ENCODE data around the gene PTTG1IP.

DNA sequence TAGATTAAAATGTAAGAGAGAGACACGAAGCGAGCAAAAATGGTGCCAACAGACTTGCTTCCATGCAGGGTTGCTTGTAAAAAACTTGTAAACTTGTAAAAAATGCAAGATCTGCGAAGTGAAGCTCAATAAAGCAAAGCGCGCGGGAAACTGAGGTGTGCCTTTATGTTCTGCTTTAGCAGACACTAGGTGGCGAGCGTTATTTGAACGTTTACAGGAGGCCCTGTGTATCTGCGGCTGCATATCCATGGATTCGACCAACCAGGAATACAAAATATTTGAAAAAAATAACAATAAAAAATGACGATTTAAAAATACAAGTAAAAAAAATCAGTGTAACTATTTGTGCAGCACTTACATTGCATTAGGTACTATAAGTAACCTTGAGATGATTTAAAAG is 73.4 kb downstream of the PTTG1IP start:
- no peak for TF ChIP-seq GABPB1 (CRISPR knock-in tag; IDR thresholded peaks at IDR 0.05)
- TF ChIP-seq, protein P1, sequence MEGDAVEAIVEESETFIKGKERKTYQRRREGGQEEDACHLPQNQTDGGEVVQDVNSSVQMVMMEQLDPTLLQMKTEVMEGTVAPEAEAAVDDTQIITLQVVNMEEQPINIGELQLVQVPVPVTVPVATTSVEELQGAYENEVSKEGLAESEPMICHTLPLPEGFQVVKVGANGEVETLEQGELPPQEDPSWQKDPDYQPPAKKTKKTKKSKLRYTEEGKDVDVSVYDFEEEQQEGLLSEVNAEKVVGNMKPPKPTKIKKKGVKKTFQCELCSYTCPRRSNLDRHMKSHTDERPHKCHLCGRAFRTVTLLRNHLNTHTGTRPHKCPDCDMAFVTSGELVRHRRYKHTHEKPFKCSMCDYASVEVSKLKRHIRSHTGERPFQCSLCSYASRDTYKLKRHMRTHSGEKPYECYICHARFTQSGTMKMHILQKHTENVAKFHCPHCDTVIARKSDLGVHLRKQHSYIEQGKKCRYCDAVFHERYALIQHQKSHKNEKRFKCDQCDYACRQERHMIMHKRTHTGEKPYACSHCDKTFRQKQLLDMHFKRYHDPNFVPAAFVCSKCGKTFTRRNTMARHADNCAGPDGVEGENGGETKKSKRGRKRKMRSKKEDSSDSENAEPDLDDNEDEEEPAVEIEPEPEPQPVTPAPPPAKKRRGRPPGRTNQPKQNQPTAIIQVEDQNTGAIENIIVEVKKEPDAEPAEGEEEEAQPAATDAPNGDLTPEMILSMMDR (IDR thresholded peaks at IDR 0.05) = no peak
- TF ChIP-seq NFYB (CRISPR knock-in tag; conservative IDR thresholded peaks at IDR 0.05; ENCODE audit: low read depth) = no peak
- no peak for TF ChIP-seq NFATC4 (CRISPR knock-in tag; IDR thresholded peaks at IDR 0.05)
- TF ChIP-seq, protein P2, sequence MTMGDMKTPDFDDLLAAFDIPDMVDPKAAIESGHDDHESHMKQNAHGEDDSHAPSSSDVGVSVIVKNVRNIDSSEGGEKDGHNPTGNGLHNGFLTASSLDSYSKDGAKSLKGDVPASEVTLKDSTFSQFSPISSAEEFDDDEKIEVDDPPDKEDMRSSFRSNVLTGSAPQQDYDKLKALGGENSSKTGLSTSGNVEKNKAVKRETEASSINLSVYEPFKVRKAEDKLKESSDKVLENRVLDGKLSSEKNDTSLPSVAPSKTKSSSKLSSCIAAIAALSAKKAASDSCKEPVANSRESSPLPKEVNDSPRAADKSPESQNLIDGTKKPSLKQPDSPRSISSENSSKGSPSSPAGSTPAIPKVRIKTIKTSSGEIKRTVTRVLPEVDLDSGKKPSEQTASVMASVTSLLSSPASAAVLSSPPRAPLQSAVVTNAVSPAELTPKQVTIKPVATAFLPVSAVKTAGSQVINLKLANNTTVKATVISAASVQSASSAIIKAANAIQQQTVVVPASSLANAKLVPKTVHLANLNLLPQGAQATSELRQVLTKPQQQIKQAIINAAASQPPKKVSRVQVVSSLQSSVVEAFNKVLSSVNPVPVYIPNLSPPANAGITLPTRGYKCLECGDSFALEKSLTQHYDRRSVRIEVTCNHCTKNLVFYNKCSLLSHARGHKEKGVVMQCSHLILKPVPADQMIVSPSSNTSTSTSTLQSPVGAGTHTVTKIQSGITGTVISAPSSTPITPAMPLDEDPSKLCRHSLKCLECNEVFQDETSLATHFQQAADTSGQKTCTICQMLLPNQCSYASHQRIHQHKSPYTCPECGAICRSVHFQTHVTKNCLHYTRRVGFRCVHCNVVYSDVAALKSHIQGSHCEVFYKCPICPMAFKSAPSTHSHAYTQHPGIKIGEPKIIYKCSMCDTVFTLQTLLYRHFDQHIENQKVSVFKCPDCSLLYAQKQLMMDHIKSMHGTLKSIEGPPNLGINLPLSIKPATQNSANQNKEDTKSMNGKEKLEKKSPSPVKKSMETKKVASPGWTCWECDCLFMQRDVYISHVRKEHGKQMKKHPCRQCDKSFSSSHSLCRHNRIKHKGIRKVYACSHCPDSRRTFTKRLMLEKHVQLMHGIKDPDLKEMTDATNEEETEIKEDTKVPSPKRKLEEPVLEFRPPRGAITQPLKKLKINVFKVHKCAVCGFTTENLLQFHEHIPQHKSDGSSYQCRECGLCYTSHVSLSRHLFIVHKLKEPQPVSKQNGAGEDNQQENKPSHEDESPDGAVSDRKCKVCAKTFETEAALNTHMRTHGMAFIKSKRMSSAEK (CRISPR knock-in tag; IDR thresholded peaks at IDR 0.05; ENCODE audit: borderline replicate concordance) = no peak
- no peak for TF ChIP-seq IRF2 (CRISPR knock-in tag; IDR thresholded peaks at IDR 0.05; ENCODE audit: borderline replicate concordance, low read depth)
